Body of pancreas (tissue), 4 donors: ENCODE measurements around the gene WNT3A.
A peak's percentile ranks its signal among the peaks of the same experiment; 100 is the strongest.

ENCODE experiments used
- CTCF ChIP-seq, 7 experiments: fragments of 450-650 bp in 4 of 7; fragments of 200-600 bp in 3 of 7; sonication (generic) in 3 of 7; IDR thresholded peaks; one replicate each; pipeline ENCODE4 v1.5.1; 2016 to 2019; ENCODE audit warnings: antibody characterized with exemption in 7 of 7
- POLR2A ChIP-seq, 3 donors: fragments of 450-650 bp; IDR thresholded peaks; one replicate each; pipeline ENCODE4 v1.6.1; 2016; ENCODE audit warnings: antibody characterized with exemption in 3 of 3, mild to moderate bottlenecking in 2 of 3

GRCh38 chr1:228101994-228102790, 95.4 kb downstream of the WNT3A start:
- TF ChIP-seq CTCF (IDR thresholded peaks at IDR 0.05) = peak in 2 of 7 experiments; percentile 7 to 8
- TF ChIP-seq POLR2A (IDR thresholded peaks at IDR 0.05) = no peak
